Panc1 (cell line): Measurements from ENCODE around the gene PRDM5. TPM values are rescaled to one million over a fixed set of nuclear protein-coding genes. Genes with fewer than 3 reads are reported as not detected.

Experiments
- ATAC-seq: fragments of 200-7000 bp; cut with Tn5 transposase; 2 replicates; pipeline ENCODE4 v1.9.1; 2020; ENCODE audit warnings: mild to moderate bottlenecking, moderate library complexity
- BruUV-seq: library from RNA; stranded (reverse); fragments of 400-500 nt; replicated peaks from 2 replicates; lab custom pipeline; 2021; lab: Mats Ljungman, UMichigan
- CTCF ChIA-PET: fragments of 300-600 bp; sonication (Branson Sonifier 250); formaldehyde crosslinking; loops from one replicate; lab custom pipeline; 2022; ENCODE audit warnings: antibody characterized with exemption; lab: Charles Lee
- POLR2A ChIA-PET: fragments of 300-600 bp; sonication (Branson Sonifier 250); formaldehyde crosslinking; loops from one replicate; lab custom pipeline; 2022; ENCODE audit warnings: antibody characterized with exemption; lab: Charles Lee
- DNase-seq: peaks from one replicate; pipeline ENCODE4 v3.0.0-alpha.2; 2010; ENCODE audit warnings: low read depth, low spot score
- H3K27ac ChIP-seq: 2 replicates; pipeline ENCODE4 v1.5.1; 2011; ENCODE audit warnings: mild to moderate bottlenecking, low read length, inconsistent platforms
- H3K27me3 ChIP-seq: fragments of 200-500 bp; sonication (Bioruptor generic); 2 replicates; pipeline ENCODE4 v1.6.0; 2014; ENCODE audit warnings: low read length, inconsistent platforms; ENCODE audit not compliant: control insufficient read depth, insufficient read depth
- H3K36me3 ChIP-seq: fragments of 200-500 bp; sonication (Bioruptor generic); 2 replicates; pipeline ENCODE4 v1.5.1; 2014; ENCODE audit warnings: inconsistent platforms, mild to moderate bottlenecking, low read length, moderate library complexity; ENCODE audit not compliant: control insufficient read depth, insufficient read depth
- H3K4me1 ChIP-seq: 2 replicates; pipeline ENCODE4 v1.5.1; 2011; ENCODE audit warnings: inconsistent platforms, mild to moderate bottlenecking, low read length, moderate library complexity; ENCODE audit not compliant: control insufficient read depth, insufficient read depth
- H3K4me3 ChIP-seq, 2 experiments: 2 replicates each; pipeline ENCODE4 v1.5.1; 2011 to 2012; ENCODE audit warnings: low read depth in 2 of 2, low read length in 2 of 2, mild to moderate bottlenecking in 2 of 2, inconsistent platforms in 1 of 2, moderate library complexity in 1 of 2
- H3K9me3 ChIP-seq: fragments of 200-500 bp; sonication (Bioruptor generic); 2 replicates; pipeline ENCODE4 v1.5.1; 2014; ENCODE audit warnings: low read depth, mild to moderate bottlenecking, inconsistent platforms, low read length, moderate library complexity; ENCODE audit not compliant: control insufficient read depth, insufficient read depth
- POLR2AphosphoS5 ChIP-seq: IDR thresholded peaks from 2 replicates; pipeline ENCODE4 v1.6.1; 2012; ENCODE audit warnings: mild to moderate bottlenecking, low read depth, low read length, moderate library complexity
- SIN3A ChIP-seq: IDR thresholded peaks from 2 replicates; pipeline ENCODE4 v1.6.1; 2012; ENCODE audit warnings: low read depth, mild to moderate bottlenecking, low read length, moderate library complexity, borderline replicate concordance; ENCODE audit not compliant: insufficient read depth
- TCF7L2 ChIP-seq: IDR thresholded peaks from 2 replicates; pipeline ENCODE4 v1.6.1; 2011; ENCODE audit warnings: mild to moderate bottlenecking, low read depth, low read length, inconsistent platforms
- in situ Hi-C: cut with HindIII; loops from 2 replicates; pipeline ENCODE4 v1.10.0; 2016; ENCODE audit warnings: low sequenced_read_pairs, low pct_unique_long_range_greater_than_20kb
- intact Hi-C: fragments of 100-400 bp; cut with micrococcal nuclease; formaldehyde crosslinking; loops from one replicate; pipeline ENCODE4 v1.10.0; 2022; ENCODE audit not compliant: unreplicated experiment
- total RNA-seq: library from RNA; stranded (reverse); gene quantifications from one replicate; pipeline ENCODE4 v1.2.1, GENCODE V29; 2021; ENCODE audit not compliant: unreplicated experiment
- TF ChIP-seq, protein P1 (sequence below): fragments of 450-650 bp; IDR thresholded peaks from 2 replicates; pipeline ENCODE4 v1.5.1; 2017; ENCODE audit warnings: mild to moderate bottlenecking
- TF ChIP-seq, protein P2 (sequence below), 2 experiments: IDR thresholded peaks; 2 replicates each; pipeline ENCODE4 v1.6.1; 2011 to 2012; ENCODE audit warnings: low read depth in 2 of 2, control low read depth in 1 of 2, low read length in 1 of 2, mild to moderate bottlenecking in 1 of 2, moderate library complexity in 1 of 2; ENCODE audit not compliant: insufficient read depth in 1 of 2

Gene PRDM5
- total RNA-seq, 1 experiment from 2014 or later: 8.4 TPM

DNA sequence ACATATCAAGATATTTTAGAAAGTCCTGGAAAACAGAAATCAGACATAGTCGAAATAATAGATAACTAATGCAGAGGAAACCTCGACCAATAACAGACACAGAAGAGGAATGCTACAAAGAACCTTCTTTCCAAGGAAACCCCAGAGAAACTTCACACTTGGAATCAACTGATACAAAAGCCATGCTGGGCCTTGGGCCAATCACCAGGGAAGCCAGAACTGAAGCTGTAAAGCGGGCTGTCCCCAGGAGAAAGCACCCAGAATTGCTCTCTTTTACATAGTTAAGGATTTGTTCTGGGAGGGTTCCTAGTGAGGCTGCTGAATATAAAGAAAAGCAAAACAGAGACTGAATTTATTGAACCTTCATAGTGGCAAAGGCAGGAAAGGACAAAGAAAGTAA, 100.5 kb downstream of the PRDM5 start:
- ATAC-seq (no peak), DNase-seq (no peak)
- in situ Hi-C loops: no loop called here
- TF ChIP-seq, protein P1, sequence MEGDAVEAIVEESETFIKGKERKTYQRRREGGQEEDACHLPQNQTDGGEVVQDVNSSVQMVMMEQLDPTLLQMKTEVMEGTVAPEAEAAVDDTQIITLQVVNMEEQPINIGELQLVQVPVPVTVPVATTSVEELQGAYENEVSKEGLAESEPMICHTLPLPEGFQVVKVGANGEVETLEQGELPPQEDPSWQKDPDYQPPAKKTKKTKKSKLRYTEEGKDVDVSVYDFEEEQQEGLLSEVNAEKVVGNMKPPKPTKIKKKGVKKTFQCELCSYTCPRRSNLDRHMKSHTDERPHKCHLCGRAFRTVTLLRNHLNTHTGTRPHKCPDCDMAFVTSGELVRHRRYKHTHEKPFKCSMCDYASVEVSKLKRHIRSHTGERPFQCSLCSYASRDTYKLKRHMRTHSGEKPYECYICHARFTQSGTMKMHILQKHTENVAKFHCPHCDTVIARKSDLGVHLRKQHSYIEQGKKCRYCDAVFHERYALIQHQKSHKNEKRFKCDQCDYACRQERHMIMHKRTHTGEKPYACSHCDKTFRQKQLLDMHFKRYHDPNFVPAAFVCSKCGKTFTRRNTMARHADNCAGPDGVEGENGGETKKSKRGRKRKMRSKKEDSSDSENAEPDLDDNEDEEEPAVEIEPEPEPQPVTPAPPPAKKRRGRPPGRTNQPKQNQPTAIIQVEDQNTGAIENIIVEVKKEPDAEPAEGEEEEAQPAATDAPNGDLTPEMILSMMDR: no peak
- TF ChIP-seq SIN3A (no peak), TCF7L2 (no peak), POLR2AphosphoS5 (no peak)
- TF ChIP-seq, protein P2, sequence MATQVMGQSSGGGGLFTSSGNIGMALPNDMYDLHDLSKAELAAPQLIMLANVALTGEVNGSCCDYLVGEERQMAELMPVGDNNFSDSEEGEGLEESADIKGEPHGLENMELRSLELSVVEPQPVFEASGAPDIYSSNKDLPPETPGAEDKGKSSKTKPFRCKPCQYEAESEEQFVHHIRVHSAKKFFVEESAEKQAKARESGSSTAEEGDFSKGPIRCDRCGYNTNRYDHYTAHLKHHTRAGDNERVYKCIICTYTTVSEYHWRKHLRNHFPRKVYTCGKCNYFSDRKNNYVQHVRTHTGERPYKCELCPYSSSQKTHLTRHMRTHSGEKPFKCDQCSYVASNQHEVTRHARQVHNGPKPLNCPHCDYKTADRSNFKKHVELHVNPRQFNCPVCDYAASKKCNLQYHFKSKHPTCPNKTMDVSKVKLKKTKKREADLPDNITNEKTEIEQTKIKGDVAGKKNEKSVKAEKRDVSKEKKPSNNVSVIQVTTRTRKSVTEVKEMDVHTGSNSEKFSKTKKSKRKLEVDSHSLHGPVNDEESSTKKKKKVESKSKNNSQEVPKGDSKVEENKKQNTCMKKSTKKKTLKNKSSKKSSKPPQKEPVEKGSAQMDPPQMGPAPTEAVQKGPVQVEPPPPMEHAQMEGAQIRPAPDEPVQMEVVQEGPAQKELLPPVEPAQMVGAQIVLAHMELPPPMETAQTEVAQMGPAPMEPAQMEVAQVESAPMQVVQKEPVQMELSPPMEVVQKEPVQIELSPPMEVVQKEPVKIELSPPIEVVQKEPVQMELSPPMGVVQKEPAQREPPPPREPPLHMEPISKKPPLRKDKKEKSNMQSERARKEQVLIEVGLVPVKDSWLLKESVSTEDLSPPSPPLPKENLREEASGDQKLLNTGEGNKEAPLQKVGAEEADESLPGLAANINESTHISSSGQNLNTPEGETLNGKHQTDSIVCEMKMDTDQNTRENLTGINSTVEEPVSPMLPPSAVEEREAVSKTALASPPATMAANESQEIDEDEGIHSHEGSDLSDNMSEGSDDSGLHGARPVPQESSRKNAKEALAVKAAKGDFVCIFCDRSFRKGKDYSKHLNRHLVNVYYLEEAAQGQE (IDR thresholded peaks at IDR 0.05; ENCODE audit: insufficient read depth in 1 of 2, low read depth in 2 of 2, low read length in 1 of 2): no peak
- Histone ChIP-seq H3K27me3 (no peaks in the 10 kb centered on the region), H3K9me3 (no peaks in the 10 kb centered on the region), H3K4me3 (no peak overlapping the region), H3K36me3 (no peaks in the 10 kb centered on the region), H3K4me1 (no peaks in the 10 kb centered on the region), H3K27ac (no peak overlapping the region)
- POLR2A ChIA-PET: no interaction called here
- CTCF ChIA-PET: no interaction called here
- BruUV-seq: no TSS peak
- intact Hi-C loops: no loop called here

DNA sequence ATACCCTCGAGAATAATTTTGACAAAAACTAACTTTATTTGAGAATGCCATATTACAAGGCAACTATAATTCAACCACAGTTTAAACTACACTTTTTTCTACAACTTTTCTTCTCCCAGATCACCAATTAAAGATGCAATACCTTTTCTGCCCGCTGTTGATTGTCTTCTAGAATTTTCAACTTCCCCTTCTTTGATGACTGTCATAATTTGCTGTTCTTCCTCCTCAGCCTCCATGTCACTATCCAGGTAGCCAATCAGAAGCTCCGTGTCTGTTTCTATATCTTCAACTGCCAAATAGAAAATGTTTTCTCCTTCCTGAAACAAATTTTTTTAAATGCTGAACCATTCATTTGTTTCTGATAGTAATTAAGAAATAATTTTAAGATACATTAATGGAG, 101.5 kb downstream of the PRDM5 start:
- no peaks in the 10 kb centered on the region for H3K27me3 ChIP-seq
- BruUV-seq: no TSS peak

More for the DNA sequence above, 101.5 kb downstream of the PRDM5 start:
- Histone ChIP-seq H3K4me1 (no peaks in the 10 kb centered on the region), H3K9me3 (no peaks in the 10 kb centered on the region), H3K36me3 (no peaks in the 10 kb centered on the region), H3K4me3 (no peak overlapping the region), H3K27ac (no peak overlapping the region)
- in situ Hi-C loops (no loop called here), intact Hi-C loops (no loop called here)
- no peak for DNase-seq
- ChIA-PET CTCF (no interaction called here), POLR2A (no interaction called here)
- TF ChIP-seq, protein P1: no peak
- TF ChIP-seq SIN3A: no peak
- ATAC-seq: no peak
